HG02943 (cell line): ENCODE results near the gene NFATC2IP.

Experiments
- ATAC-seq: cut with Tn5 transposase; IDR thresholded peaks from one replicate; pipeline ENCODE4 v1.9.1; 2021; ENCODE audit warnings: mild to moderate bottlenecking, low read depth, moderate library complexity; ENCODE audit not compliant: unreplicated experiment

NFATC2IP gene

GRCh38 chr16:28950648-28951409 lies at the start of gene NFATC2IP:
Gene NFATC2IP (plus strand): TSS chr16:28950937. CDS start chr16:28951012, 75 bp downstream.
- peak; percentile 87 for ATAC-seq

GRCh38 chr16:28901862-28902261 lies 48.9 kb upstream of the NFATC2IP start:
- no peak for ATAC-seq

DNA sequence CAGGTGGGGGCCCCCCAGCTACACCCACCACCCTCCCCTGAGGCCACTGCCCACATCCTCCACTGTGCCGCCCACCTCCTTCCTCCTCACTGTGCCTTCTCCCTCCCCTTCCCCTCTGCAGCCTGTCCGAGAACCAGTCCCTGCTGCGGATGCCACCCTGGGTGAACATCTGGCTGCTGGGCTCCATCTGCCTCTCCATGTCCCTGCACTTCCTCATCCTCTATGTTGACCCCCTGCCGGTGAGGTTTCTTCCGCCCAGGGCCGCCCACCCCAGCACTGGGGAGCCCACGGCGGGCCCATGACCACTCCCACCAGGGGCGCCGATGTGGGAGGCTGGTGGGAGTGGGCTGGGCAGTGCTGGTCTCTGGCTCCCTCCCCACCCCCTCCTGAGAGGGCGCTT lies 47.8 kb upstream of the NFATC2IP start:
- no peak for ATAC-seq

- ATAC-seq = no peak
These were observed 47.2 kb upstream of the NFATC2IP start for GRCh38 chr16:28903344-28904042.

GRCh38 chr16:28904363-28904762 lies 46.4 kb upstream of the NFATC2IP start:
- no peak for ATAC-seq

- no peak for ATAC-seq
These were observed 45.9 kb upstream of the NFATC2IP start for GRCh38 chr16:28904828-28905227.

DNA sequence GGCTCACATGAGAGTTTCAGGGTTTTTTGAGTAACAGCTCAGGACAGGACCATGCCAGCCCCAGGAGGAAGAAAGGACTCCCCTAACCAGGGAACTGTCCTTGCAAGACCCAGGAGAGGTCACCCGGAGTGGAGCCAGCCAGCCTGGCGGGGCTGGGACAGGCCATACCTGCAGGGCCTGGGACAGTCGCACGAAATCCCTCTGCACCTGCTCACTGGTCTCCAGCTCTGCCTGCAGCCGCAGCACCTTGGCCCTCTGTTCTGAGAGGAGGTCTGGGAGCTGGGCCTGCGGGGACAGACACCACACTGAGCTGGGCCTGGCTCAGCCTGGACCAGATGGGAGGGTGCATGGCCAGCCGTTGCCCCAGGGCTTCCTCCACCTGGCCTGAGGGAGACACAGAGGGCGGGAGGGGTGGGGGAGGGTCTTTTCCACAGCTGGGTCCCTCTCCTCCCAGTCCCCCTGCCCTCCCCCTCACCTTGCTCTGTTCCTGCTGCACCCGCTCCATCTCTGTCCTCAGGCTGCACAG lies 45.4 kb upstream of the NFATC2IP start:
- no peak for ATAC-seq

DNA sequence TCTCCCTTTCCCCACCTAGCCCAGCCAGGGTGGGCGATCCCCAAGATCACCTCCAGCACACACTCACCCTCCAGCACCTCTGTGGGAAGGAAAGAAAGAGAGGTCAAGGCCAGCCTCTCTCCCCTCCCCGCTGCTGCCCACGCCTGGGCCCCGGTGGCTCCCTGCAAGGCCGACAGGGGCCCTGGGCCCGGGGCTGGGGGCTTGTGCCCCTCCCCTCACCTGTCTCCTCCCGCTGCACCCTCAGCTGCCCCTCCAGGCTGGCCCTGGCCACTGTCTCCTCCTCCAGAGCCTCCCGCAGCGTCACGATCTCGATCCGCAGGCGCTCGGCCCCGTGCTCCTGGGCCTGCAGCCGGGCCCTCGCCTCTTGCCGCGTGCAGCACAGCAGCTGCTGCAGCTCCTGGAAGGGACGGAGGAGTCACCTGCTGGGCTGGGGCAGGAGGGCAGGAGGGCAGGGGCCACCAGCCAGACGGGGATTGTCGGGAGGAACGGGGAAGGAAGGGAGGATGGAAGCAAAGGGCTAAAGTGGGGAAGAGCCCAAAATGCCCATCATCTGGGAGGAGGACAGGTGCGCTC lies 44.9 kb upstream of the NFATC2IP start:
- no peak for ATAC-seq

DNA sequence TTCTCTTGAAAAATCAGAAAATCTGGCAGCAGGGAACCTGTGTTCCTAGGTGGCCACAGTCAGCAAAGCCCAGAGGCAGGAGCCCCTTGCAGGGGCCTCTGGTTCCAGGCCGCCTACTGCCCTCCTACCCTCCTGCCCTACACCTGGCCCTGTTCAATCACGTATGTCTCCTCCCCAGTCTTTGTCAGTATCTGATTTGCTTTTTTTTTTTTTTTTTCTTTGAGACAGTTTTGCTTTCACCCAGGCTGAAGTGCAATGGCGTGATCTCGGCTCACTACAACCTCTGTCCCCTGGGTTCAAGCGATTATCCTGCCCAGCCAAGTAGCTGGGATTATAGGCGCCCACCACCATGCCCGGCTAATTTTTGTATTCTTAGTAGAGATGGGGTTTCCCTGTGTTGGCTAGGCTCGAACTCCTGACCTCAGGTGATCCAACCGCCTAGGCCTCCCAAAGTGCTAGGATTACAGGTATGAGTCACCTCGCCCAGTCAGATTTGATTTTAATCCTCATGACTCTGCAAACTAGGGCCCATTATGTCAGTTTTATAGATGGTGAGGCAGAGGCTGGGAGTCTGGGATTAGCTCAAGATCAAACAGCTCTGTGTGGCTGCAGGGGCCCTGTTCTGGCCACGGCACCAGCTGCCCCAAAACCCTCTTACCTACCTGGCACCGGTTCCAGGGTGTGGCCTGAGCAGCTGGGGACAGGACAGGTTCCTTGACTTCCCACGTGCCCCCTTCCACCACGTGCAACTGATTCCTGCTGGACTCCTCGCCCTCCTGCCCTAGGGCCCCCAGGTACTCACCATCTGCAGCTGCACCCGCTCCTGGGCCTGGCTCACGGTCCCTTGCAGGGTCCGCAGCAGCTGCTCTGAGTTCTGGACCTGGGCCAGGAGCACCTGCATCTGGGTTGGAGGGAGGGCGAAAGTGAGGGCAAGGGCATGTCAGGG lies 40.4 kb upstream of the NFATC2IP start:
- ATAC-seq = no peak

GRCh38 chr16:28912558-28912957 lies 38.2 kb upstream of the NFATC2IP start:
- ATAC-seq = no peak

DNA sequence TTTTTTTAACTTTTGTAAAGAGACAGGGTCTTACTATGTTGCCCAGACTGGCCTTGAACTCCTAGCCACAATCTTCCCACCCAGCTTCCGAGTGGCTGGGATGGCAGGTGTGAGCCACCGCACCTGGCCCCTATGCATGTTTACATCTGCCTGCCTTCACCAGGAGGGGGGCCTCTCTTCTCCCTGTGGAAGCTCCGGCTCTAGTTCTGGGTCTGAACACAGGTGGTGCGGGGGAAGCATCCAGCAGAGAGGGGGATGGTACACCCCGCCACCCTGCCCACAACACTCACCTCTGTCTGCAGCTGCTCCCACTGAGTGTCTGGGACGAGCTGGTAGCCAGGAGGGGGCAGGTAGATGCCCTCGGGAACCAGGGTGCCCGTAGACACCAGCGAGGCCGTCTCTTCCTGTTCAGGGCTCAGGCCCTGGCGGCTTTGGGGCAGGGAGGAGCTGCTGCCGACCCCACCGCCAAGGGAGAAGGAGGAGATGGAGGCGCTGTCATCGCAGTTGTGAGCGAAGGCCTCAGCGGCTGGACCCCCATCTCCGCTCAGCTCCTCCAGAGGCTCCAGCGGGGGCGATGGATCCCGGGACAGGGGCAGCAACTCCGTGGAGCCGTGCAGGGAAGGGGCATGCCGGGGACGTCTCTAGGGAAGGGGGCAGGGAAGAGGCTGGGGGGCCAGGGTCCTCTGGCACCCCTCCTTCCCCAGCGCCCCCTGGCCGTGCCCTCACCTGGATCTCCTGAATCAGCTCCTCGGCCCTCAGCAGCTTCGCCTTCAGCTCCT lies 36.6 kb upstream of the NFATC2IP start:
- no peak for ATAC-seq

- ATAC-seq = no peak
These were observed 35.6 kb upstream of the NFATC2IP start for GRCh38 chr16:28915181-28915580.

GRCh38 chr16:28917095-28917494 lies 33.6 kb upstream of the NFATC2IP start:
- no peak for ATAC-seq

GRCh38 chr16:28918698-28919097 lies 32.0 kb upstream of the NFATC2IP start:
- ATAC-seq = no peak

DNA sequence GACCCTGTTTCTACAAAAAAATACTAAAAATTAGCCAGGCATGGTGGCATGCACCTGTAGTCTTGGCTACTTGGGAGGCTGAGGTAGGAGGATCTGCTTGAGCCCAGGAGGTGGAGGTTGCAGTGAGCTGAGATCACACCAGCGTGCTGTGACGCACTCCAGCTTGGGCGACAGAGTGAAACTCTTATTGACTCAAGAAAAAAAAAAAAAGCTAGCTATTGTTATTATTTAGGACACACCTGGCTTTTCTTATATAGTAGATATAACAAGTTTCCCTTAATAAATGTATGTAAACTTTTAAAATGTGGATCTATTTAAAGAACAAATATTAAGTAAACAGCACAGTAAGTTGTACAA lies 27.5 kb upstream of the NFATC2IP start:
- no peak for ATAC-seq

- ATAC-seq = peak; percentile 53
These were observed 26.9 kb upstream of the NFATC2IP start for GRCh38 chr16:28923652-28924398.

DNA sequence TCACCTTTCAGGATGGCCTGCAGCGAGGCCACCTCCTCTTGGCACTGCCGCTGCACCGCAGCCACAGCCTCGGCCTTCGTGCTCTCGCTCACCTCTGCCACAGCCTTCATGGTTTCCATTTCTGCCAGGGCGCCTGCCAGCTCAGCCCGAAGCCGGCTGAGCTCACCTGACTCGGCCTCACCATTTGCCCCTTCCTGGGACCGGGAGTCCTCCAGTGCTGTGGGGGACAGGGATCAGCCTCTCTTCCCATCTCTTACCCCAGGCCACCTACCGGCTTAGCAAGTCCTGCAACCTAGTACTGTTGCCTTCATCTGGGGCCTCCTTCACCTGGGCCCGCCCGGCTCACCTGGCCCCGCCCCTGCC lies 26.4 kb upstream of the NFATC2IP start:
- no peak for ATAC-seq

- peak; percentile 60 for ATAC-seq
These were observed 25.9 kb upstream of the NFATC2IP start, which contains the start of gene RABEP2 for GRCh38 chr16:28924762-28925385. Gene RABEP2 (minus strand): TSS chr16:28925238. CDS start chr16:28925163, 75 bp downstream.
